ENCODE measurements around the gene SGCD. TPM values are rescaled to one million over a fixed set of nuclear protein-coding genes. Genes with fewer than 3 reads are reported as not detected.

The SGCD gene
- total and polyA plus RNA-seq, 2 of the 4 experiments (the other 2 are of a cell fraction), result 5.8 to 10.6 TPM

DNA sequence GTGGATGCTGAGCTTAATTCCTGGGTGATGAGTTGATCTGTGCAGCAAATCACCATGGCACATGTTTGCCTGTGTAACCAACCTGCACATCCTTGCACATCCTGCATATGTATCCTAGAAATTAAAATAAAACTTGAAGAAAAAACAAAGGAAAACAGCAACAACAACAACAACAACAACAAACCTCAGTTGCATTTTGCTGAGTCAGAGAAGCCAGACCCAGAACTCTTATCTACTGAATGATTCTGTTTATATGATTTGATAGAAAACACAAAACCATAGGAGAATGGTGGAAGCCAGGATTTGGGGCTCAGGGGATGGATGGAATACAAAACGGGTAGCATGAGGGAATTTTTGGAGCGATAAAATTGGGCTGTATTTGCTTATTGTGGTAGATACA, 307.3 kb downstream of the SGCD start:
- no peak overlapping the region for H3K56ac ChIP-seq (ENCODE audit: extremely low read depth, insufficient read depth, low read length)
- peaks cover 5% of the 10 kb centered on the region for H3K36me3 ChIP-seq (ENCODE audit: control insufficient read depth, insufficient read depth, low read length)
- H3K4me3 ChIP-seq (ENCODE audit: insufficient read depth, low read depth, low read length), result no peak overlapping the region
- WGBS, 2 experiments (ENCODE audit: extremely low coverage in 2 of 2, insufficient read length in 1 of 2), result no CpG with 5 or more reads among the region's 2 CpGs
- H2BK120ac ChIP-seq (ENCODE audit: low read depth, low read length), result no peak overlapping the region
- no peaks in the 10 kb centered on the region for H3K27me3 ChIP-seq (ENCODE audit: control insufficient read depth, insufficient read depth, low read length)
- H2BK15ac ChIP-seq (ENCODE audit: low read depth, low read length), result no peak overlapping the region
- H3K79me1 ChIP-seq (ENCODE audit: low read depth in 1 of 2, low read length in 2 of 2), result no peaks in the 10 kb centered on the region
- in situ Hi-C loops (cut with MboI; ENCODE audit: low sequenced_read_pairs), result no loop called here
- no peaks in the 10 kb centered on the region for H3K9me3 ChIP-seq (ENCODE audit: control insufficient read depth, insufficient read depth, low read length)
- H2AFZ ChIP-seq (replicated peaks; ENCODE audit: low read length, poor library complexity), result no peak overlapping the region
- no peaks in the 10 kb centered on the region; the same call in 1 of the 2 replicates for H3K9me1 ChIP-seq (ENCODE audit: insufficient read depth, low read length)
- H3K23ac ChIP-seq (ENCODE audit: low read depth, low read length), result no peak overlapping the region
- POLR2A ChIA-PET (ENCODE audit: unreplicated experiment), result no interaction called here
- no peak overlapping the region for H3K27ac ChIP-seq (ENCODE audit: insufficient read depth, low read length)
- TF ChIP-seq POLR2A (IDR thresholded peaks at IDR 0.05; ENCODE audit: low read depth, low read length) (no peak), RCOR1 (IDR thresholded peaks at IDR 0.05; ENCODE audit: insufficient replicate concordance, low read length) (no peak), MAFK (IDR thresholded peaks at IDR 0.05; ENCODE audit: low read depth, low read length) (0 out of 2 replicates have a peak, but pooled peaks have one; percentile 32)
- TF ChIP-seq, protein P1, sequence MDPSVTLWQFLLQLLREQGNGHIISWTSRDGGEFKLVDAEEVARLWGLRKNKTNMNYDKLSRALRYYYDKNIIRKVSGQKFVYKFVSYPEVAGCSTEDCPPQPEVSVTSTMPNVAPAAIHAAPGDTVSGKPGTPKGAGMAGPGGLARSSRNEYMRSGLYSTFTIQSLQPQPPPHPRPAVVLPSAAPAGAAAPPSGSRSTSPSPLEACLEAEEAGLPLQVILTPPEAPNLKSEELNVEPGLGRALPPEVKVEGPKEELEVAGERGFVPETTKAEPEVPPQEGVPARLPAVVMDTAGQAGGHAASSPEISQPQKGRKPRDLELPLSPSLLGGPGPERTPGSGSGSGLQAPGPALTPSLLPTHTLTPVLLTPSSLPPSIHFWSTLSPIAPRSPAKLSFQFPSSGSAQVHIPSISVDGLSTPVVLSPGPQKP (IDR thresholded peaks at IDR 0.05; ENCODE audit: borderline replicate concordance, low read depth, low read length), result no peak
- H3K4me2 ChIP-seq (ENCODE audit: low read depth, low read length), result no peak overlapping the region
- no peak overlapping the region for H2BK5ac ChIP-seq (ENCODE audit: low read depth, low read length, poor library complexity, severe bottlenecking)
- H3K14ac ChIP-seq (replicated peaks; ENCODE audit: low read depth, low read length), result no peak overlapping the region
- no peak overlapping the region for H3K9ac ChIP-seq (ENCODE audit: low read depth, low read length)
- CTCF ChIA-PET, result no interaction called here
- no peak overlapping the region for H4K8ac ChIP-seq (ENCODE audit: low read depth in 2 of 2, low read length in 2 of 2)
- dilution Hi-C loops (cut with HindIII; ENCODE audit: low sequenced_read_pairs, unreplicated experiment), result no loop called here
- no peak for DNase-seq
- H3K4me1 ChIP-seq (ENCODE audit: control insufficient read depth, insufficient read depth, low read length), result no peaks in the 10 kb centered on the region
- no peak for ATAC-seq (ENCODE audit: low read depth)
- intact Hi-C loops (cut with micrococcal nuclease), result no loop called here
- BruUV-seq (replicated peaks), result no TSS peak
- no peak overlapping the region for H2BK20ac ChIP-seq (ENCODE audit: low read depth, low read length)
- H3K18ac ChIP-seq (ENCODE audit: low read depth, low read length), result no peak overlapping the region
- no peaks in the 10 kb centered on the region for H4K20me1 ChIP-seq (ENCODE audit: insufficient read depth, low read length)
- H2AK5ac ChIP-seq (ENCODE audit: low read depth, low read length), result no peak overlapping the region
- no peak overlapping the region for H3K4ac ChIP-seq (ENCODE audit: low read depth, low read length)
- no peak overlapping the region for H2AK9ac ChIP-seq (replicated peaks; ENCODE audit: low read depth, low read length, poor library complexity)
- H4K91ac ChIP-seq (ENCODE audit: insufficient read depth, low read depth, low read length), result no peak overlapping the region
- no peak overlapping the region for H4K5ac ChIP-seq (ENCODE audit: low read depth, low read length)

Measured in IMR-90 (cell line).